CD4-positive, alpha-beta T cell (primary cell): ENCODE measurements around the gene DOCK2. TPM values are rescaled to one million over a fixed set of nuclear protein-coding genes. Genes with fewer than 3 reads are reported as not detected.

Experiments
- ATAC-seq: fragments of 200-7000 bp; cut with Tn5 transposase; one replicate; pipeline ENCODE4 v1.10.0; 2022; ENCODE audit warnings: mild to moderate bottlenecking; ENCODE audit not compliant: poor library complexity
- CTCF ChIA-PET: fragments of 350-600 bp; sonication (Branson Sonifier 250); formaldehyde crosslinking; loops from one replicate; lab custom pipeline; 2021; ENCODE audit warnings: antibody characterized with exemption, inconsistent platforms; lab: Charles Lee
- POLR2A ChIA-PET: fragments of 350-600 bp; sonication (Branson Sonifier 250); formaldehyde crosslinking; loops from one replicate; lab custom pipeline; 2021; ENCODE audit warnings: antibody characterized with exemption, inconsistent platforms; lab: Charles Lee
- DNase-seq, 14 experiments: peaks; one replicate each; pipeline ENCODE4 v3.0.0-alpha.2; 2013 to 2020; ENCODE audit warnings: mixed read lengths in 2 of 14
- H3K27ac ChIP-seq, 2 donors: one replicate each; pipeline versions ENCODE4 v1.5.1 to v1.7.0; 2013; ENCODE audit warnings: low read length in 2 of 2, low read depth in 1 of 2, mild to moderate bottlenecking in 1 of 2
- H3K27me3 ChIP-seq, 2 experiments: 1 replicate in 1 of 2; 2 replicates in 1 of 2; pipeline versions ENCODE4 v1.6.1 to v1.7.0; 2013; ENCODE audit warnings: low read length in 2 of 2, control low read depth in 1 of 2, mild to moderate bottlenecking in 1 of 2, moderate library complexity in 1 of 2; ENCODE audit not compliant: insufficient read depth in 2 of 2, control insufficient read depth in 1 of 2
- H3K36me3 ChIP-seq: one replicate; pipeline ENCODE4 v1.6.1; 2013; ENCODE audit warnings: low read length, control low read depth; ENCODE audit not compliant: insufficient read depth
- H3K4me1 ChIP-seq: one replicate; pipeline ENCODE4 v1.6.1; 2013; ENCODE audit warnings: low read length, control low read depth; ENCODE audit not compliant: insufficient read depth
- H3K4me3 ChIP-seq: one replicate; pipeline ENCODE4 v1.5.1; 2013; ENCODE audit warnings: mild to moderate bottlenecking, low read length, moderate library complexity
- H3K9me3 ChIP-seq, 2 experiments: 1 replicate in 1 of 2; 2 replicates in 1 of 2; pipeline versions ENCODE4 v1.6.1 to v1.7.0; 2013; ENCODE audit warnings: low read length in 2 of 2, mild to moderate bottlenecking in 2 of 2, control low read depth in 1 of 2, moderate library complexity in 1 of 2; ENCODE audit not compliant: control insufficient read depth in 1 of 2, insufficient read depth in 1 of 2
- H3K27ac Mint-ChIP-seq: one replicate; pipeline ENCODE4 v1.8.0; 2020; ENCODE audit warnings: mixed read lengths
- H3K27me3 Mint-ChIP-seq: one replicate; pipeline ENCODE4 v1.8.0; 2021; ENCODE audit warnings: mixed read lengths
- H3K36me3 Mint-ChIP-seq: one replicate; pipeline ENCODE4 v1.8.0; 2021; ENCODE audit warnings: low read depth, mixed read lengths
- H3K4me1 Mint-ChIP-seq: one replicate; pipeline ENCODE4 v1.8.0; 2021; ENCODE audit warnings: low read depth, mixed read lengths
- H3K4me3 Mint-ChIP-seq: one replicate; pipeline ENCODE4 v1.8.0; 2020; ENCODE audit warnings: mild to moderate bottlenecking, mixed read lengths
- H3K9me3 Mint-ChIP-seq: one replicate; pipeline ENCODE4 v1.8.0; 2020; ENCODE audit warnings: mixed read lengths
- intact Hi-C, 2 experiments: fragments of 100-400 bp; cut with DNase I in 1 of 2; cut with micrococcal nuclease in 1 of 2; formaldehyde crosslinking; loops; one replicate each; pipeline versions ENCODE4 v1.15.1 to v1.9.0; 2023 to 2025; cut with DNase I, micrococcal nuclease
- total RNA-seq, 174 experiments: library from RNA in 2 of 174; stranded (reverse) in 2 of 174; gene quantifications; one replicate each; pipeline ENCODE4 v1.2.3 and lab custom pipeline; 2021 to 2026
- TF ChIP-seq, protein P1 (sequence below): fragments of 200-600 bp; IDR thresholded peaks from one replicate; pipeline ENCODE4 v1.8.0; 2022; ENCODE audit warnings: antibody characterized with exemption, mild to moderate bottlenecking

The DOCK2 gene
- total RNA-seq, 2 experiments from 2014 or later, result 220 to 229 TPM

DNA sequence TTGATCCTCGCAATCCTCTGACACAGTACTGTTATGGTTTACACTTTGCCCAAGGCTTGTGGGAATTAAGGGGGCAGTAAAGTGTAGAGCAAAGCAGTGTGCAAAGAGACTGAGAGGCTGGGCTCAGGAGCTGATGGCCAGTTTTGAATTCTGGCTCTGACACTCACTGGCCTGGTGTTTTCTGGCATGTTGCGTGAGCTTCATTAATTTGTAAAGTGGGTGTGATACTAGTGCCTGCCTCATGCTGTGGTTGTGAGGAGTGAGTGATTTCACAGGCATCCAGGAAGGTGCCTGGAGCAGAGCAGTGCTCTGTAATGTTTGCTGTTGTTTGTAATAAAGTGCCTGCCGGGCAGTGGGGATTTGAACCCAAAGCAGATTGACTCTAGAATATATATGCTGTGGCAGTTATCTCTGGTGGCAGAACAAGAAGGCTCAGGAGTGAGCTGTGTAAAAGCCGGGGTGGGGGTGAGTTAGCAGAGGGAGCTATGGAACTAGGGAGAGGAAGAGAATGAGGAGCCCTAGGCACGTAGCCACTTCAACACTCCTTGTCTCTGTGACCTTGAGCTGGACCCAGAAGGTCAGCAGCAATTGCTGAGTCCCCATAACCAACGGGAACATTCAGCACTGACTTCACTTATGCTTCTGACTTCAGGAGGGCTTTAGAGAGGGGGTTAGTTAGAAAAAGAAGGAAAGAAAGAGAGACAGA is 108.5 kb downstream of the DOCK2 start:
- Mint-ChIP-seq H3K4me3 (no peak overlapping the region), H3K36me3 (peaks cover 96% of the 10 kb centered on the region), H3K9me3 (no peaks in the 10 kb centered on the region), H3K4me1 (no peaks in the 10 kb centered on the region), H3K27me3 (no peaks in the 10 kb centered on the region), H3K27ac (no peak overlapping the region)
- TF ChIP-seq, protein P1, sequence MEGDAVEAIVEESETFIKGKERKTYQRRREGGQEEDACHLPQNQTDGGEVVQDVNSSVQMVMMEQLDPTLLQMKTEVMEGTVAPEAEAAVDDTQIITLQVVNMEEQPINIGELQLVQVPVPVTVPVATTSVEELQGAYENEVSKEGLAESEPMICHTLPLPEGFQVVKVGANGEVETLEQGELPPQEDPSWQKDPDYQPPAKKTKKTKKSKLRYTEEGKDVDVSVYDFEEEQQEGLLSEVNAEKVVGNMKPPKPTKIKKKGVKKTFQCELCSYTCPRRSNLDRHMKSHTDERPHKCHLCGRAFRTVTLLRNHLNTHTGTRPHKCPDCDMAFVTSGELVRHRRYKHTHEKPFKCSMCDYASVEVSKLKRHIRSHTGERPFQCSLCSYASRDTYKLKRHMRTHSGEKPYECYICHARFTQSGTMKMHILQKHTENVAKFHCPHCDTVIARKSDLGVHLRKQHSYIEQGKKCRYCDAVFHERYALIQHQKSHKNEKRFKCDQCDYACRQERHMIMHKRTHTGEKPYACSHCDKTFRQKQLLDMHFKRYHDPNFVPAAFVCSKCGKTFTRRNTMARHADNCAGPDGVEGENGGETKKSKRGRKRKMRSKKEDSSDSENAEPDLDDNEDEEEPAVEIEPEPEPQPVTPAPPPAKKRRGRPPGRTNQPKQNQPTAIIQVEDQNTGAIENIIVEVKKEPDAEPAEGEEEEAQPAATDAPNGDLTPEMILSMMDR, result no peak
- Histone ChIP-seq H3K9me3 (no peaks in the 10 kb centered on the region), H3K4me1 (no peaks in the 10 kb centered on the region), H3K4me3 (no peak overlapping the region), H3K27ac (no peak overlapping the region), H3K27me3 (no peaks in the 10 kb centered on the region), H3K36me3 (peaks cover 92% of the 10 kb centered on the region)
- ATAC-seq (no peak), DNase-seq (no peak)
- intact Hi-C loops, result no loop called here
- POLR2A ChIA-PET, result no interaction called here
- CTCF ChIA-PET, result no interaction called here

DNA sequence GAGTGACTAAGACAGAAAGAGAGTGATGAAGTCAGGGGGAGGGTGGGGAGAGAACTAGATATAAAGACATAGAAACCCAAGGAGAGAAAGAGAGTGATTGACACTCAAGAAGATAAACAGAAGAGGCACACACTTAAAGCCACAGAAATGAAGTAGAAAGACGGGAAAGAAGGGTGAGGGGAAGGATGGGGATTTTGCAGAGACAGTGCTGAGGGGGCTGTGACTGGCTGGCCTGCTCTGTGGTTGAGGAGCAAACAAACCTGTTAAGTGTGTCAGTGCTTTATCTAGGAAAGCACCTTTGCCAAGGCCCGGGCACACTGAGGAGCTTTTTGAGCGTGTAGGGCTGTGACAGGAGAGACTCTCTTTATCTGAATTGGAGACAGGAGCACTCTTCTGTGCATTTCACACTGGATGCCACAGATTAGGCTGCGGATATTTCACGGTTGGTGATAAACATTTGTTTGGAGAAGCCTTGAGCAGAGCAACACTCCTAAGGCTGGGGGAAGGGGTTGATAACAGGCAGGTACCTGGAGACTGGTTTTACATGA is 109.1 kb downstream of the DOCK2 start:
- no peak overlapping the region for H3K4me3 Mint-ChIP-seq
- TF ChIP-seq, protein P1, result no peak
- DNase-seq, result no peak
- H3K4me3 ChIP-seq, result no peak overlapping the region
- POLR2A ChIA-PET, result no interaction called here
- H3K9me3 ChIP-seq, result no peaks in the 10 kb centered on the region
- intact Hi-C loops, result no loop called here
- H3K36me3 ChIP-seq, result peaks cover 92% of the 10 kb centered on the region
- H3K4me1 ChIP-seq, result no peaks in the 10 kb centered on the region
- CTCF ChIA-PET, result no interaction called here
- no peak overlapping the region for H3K27ac ChIP-seq
- no peaks in the 10 kb centered on the region for H3K9me3 Mint-ChIP-seq
- no peak for ATAC-seq
- H3K27ac Mint-ChIP-seq, result no peak overlapping the region
- peaks cover 96% of the 10 kb centered on the region for H3K36me3 Mint-ChIP-seq
- H3K27me3 ChIP-seq, result no peaks in the 10 kb centered on the region
- no peaks in the 10 kb centered on the region for H3K4me1 Mint-ChIP-seq
- H3K27me3 Mint-ChIP-seq, result no peaks in the 10 kb centered on the region

DNA sequence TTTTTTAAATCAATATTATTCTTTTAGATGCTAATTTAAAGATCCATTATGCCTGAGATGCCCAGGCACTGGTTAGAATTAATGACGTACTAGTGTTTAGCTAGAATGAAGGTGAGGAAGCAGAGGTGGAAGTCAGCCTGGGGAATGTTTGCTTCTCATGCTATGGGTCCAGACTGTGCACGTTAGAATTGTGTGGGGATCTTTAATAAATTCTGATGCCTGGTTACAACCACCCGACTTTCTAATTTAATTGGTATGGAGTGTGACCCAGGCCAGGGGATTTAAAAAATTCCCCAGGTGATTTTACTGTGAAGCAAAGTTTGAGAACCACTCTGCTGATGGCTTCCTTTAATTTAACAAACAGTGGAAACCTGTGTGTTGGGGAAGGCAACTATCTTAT is 111.1 kb downstream of the DOCK2 start:
- Mint-ChIP-seq H3K27me3 (no peaks in the 10 kb centered on the region), H3K4me3 (no peak overlapping the region), H3K9me3 (no peaks in the 10 kb centered on the region), H3K36me3 (peaks cover 98% of the 10 kb centered on the region), H3K4me1 (no peaks in the 10 kb centered on the region), H3K27ac (no peak overlapping the region)
- H3K4me3 ChIP-seq, result no peak overlapping the region
- H3K4me1 ChIP-seq, result no peaks in the 10 kb centered on the region
- no peaks in the 10 kb centered on the region for H3K27me3 ChIP-seq
- intact Hi-C loops, result no loop called here
- H3K27ac ChIP-seq, result no peak overlapping the region
- H3K9me3 ChIP-seq, result no peaks in the 10 kb centered on the region
- H3K36me3 ChIP-seq, result peaks cover 92% of the 10 kb centered on the region
- POLR2A ChIA-PET, result no interaction called here
- no peak for ATAC-seq
- TF ChIP-seq, protein P1, result no peak
- CTCF ChIA-PET, result no interaction called here
- DNase-seq, result no peak
